HG03159 (cell line): Measurements from ENCODE around the gene ASCC1.

Experiments
- ATAC-seq: cut with Tn5 transposase; IDR thresholded peaks from one replicate; pipeline ENCODE4 v1.9.1; 2021; ENCODE audit warnings: mild to moderate bottlenecking, moderate library complexity; ENCODE audit not compliant: unreplicated experiment

ASCC1 gene

GRCh38 chr10:72105098-72105475 lies 111.0 kb downstream of the ASCC1 start:
- ATAC-seq: no peak

DNA sequence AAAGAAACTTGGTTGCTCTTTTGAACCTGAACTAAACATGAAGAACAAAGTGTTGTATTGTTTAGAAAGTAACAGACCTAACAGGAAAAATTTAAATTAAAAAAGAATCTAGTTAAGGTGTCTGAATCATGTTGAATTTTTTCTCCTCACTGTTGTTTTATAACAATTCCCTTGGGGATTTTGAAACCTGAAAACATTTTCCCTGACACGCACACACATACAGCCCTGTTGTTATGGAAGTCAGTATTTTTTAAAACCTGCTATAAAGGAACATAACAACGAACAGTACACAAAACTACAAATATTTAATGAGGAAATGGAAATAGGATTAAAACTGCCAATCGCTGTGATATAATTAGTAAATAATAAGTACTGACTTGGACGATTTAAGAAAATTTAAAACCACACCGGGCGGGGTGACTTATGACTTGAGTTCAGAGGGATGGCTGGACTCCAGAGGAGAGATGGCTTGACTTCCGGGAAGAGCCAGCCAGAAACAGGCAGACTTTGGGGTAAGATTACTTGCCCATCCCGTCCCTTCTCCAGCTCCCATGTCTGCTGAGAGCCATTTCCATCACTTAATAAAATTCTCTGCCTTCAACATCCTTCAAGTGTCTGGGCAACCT lies 111.5 kb downstream of the ASCC1 start:
- no peak for ATAC-seq

DNA sequence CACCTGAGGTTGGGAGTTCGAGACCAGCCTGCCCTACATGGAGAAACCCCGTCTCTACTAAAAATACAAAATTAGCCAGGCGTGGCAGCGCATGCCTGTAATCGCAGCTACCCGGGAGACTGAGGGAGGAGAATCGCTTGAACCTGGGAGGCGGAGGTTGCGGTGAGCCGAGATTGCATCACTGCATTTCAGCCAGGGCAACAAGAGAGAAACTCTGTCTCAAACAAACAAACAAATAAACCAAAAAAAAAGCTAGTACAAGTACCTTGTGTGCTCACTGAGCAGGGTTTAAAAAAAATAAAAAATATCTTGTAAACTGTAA lies 116.5 kb downstream of the ASCC1 start:
- ATAC-seq: no peak

DNA sequence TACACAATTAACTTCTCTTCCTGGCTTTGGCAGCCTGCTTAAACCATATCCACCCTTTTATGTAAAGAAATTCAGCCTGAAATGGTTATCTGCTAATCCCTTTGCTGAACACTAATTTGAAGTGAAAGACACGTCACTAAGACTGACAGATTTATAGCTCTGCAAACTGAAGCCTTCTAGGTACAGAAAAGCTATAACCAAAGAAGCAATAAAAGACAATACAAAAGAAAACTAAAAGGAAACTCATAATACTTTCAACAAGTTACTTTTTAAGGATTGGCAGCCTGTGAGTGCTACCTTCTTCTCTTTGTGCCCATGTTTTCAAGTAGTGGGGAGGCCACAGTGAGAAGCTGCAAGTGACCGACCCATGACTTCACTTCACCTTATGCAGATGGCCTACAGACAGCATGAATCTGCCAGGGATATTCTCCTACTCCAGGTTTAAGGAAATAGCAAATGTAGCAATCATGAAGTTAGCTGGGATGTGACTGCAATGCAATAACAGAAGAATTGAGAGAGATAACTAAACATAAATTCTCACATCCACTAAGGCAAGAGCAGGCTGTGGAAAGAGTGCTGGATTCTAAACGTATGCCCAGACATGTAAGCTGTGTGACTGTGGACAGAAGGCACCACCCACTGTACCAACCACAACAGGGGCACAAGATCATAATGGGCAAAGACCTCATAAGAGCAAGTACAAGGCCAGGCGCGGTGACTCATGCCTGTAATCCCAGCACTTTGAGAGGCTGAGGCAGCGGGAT lies 117.1 kb downstream of the ASCC1 start:
- ATAC-seq: no peak

GRCh38 chr10:72098301-72098835 lies 117.7 kb downstream of the ASCC1 start:
- ATAC-seq: no peak

- no peak for ATAC-seq
Measured at GRCh38 chr10:72097448-72098300, 118.4 kb downstream of the ASCC1 start.

GRCh38 chr10:72096115-72097000 lies 119.7 kb downstream of the ASCC1 start:
- ATAC-seq: no peak

DNA sequence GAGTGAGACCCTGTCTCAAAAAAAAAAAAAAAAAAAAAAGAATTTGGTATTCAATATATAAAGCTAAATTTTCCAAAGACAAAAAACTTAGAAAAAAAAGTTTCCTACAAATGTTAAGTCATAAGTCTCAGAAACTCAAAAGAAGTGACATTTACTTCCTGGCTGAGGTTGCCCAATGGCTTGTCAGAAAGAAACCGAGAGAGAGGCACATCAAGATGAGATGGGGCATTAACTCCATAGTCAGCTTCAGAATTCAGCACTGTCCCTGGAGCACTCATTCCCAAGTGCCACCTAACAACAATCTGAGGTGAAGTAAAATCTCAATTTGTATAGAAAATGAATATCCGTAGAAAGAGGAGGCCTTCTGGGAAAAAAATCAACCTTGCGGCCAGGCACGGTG lies 120.9 kb downstream of the ASCC1 start:
- ATAC-seq: no peak

DNA sequence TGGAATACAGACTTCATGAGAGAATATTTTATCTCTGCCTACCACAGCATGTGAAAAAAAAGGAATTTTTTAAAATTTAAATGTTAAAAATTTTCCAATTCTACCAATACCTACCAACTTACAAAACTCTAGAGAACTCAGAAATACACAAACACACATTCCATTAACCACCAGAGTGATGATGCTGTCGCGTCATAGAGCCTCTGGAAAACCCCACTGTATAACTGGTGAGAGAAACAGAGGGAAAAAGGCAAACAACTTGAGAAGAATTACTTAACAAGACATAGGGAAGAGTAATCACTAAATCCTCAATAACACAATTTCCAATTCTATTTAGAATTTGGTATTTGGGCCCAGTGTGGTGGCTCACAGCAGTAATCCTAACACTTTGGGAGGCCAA lies 121.5 kb downstream of the ASCC1 start:
- ATAC-seq: no peak

- no peak for ATAC-seq
Measured at GRCh38 chr10:72093450-72093849, 122.6 kb downstream of the ASCC1 start.

DNA sequence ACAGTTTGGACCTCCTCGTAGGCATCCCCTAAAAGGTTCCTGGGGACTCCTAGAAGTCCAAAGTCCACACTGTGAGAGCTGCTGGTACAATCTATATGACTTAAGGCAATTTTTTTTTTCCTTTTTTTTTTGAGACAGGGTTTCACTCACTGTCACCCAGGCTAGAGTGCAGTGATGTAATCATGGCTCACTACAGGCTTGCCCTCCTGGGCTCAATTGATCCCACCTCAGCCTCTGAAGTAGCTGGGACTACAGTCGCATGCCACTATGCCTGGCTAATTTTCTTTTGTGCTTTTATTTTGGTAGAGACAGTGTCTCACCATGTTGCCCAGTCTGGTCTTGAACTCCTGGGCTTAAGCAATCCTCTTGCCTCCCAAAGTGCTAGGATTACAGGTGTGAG lies 123.1 kb downstream of the ASCC1 start:
- no peak for ATAC-seq

DNA sequence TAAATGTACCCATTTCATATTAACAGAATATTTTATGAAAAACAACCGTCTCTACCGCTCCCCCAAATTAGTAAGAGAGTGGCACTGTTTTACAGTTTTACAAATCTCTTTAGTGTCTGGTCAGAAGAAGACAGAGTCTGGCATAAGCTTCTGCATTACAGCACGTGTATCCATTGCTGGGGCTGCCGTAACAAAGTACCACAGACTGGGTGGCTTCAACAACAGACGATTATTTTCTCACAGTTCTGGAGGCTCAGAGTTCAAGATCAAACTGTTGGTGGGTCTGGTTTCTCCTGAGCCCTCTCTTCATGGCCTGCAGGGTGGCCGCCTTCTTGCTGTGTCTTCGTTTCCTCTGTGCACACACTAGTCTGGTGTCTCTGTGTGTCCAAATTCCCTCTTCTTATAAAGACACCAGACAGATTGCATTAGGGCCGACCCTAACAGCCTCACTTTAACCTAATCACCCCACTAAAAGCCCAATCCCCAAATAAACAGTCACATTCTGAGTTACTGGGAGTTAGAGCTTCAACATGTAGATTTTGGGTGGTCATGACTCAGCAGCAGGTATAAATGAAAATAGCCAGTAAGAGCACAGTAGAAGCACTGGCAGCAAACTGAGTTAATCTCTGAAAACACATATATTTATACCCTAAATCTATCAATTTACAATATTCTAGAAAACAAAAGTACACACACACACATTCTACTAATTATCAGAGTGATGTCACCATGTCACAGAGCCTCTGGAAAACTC lies 123.7 kb downstream of the ASCC1 start:
- ATAC-seq: no peak

- ATAC-seq: no peak
Measured at GRCh38 chr10:72090326-72090725, 125.8 kb downstream of the ASCC1 start.

GRCh38 chr10:72089618-72090017 lies 126.5 kb downstream of the ASCC1 start:
- no peak for ATAC-seq

DNA sequence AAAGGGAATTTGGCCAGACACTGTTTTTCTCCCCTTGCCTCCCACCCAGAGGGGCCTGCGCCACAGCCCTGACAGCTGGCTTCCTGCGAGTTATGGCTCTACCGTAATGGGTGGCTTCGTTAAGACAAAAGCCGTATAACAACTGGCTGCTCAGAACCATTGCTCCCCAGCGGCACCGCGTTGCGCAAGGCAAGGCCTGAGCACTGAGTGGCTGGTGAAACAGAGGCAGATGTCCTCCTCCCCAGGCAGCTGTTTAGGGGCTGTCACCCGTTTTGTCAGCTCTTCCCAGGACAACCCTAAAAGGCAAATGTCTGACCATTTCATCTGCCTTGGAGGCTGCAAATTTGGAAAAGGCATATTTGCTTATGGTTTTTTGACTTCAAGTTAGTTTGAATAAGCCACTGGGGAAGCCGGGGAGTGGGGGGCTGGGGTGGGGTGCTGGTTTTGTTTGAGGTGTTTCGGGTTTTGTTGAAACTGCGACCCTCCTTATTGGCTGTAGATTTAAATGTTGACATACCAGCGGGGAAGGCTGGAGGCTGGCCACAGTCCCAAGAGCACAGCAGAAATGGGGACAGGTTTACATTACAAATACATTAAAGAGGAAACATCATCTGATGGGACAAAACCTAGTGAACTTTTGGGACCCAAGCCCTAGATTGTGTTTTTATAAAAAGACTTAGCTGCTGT lies 127.0 kb downstream of the ASCC1 start:
- no peak for ATAC-seq

DNA sequence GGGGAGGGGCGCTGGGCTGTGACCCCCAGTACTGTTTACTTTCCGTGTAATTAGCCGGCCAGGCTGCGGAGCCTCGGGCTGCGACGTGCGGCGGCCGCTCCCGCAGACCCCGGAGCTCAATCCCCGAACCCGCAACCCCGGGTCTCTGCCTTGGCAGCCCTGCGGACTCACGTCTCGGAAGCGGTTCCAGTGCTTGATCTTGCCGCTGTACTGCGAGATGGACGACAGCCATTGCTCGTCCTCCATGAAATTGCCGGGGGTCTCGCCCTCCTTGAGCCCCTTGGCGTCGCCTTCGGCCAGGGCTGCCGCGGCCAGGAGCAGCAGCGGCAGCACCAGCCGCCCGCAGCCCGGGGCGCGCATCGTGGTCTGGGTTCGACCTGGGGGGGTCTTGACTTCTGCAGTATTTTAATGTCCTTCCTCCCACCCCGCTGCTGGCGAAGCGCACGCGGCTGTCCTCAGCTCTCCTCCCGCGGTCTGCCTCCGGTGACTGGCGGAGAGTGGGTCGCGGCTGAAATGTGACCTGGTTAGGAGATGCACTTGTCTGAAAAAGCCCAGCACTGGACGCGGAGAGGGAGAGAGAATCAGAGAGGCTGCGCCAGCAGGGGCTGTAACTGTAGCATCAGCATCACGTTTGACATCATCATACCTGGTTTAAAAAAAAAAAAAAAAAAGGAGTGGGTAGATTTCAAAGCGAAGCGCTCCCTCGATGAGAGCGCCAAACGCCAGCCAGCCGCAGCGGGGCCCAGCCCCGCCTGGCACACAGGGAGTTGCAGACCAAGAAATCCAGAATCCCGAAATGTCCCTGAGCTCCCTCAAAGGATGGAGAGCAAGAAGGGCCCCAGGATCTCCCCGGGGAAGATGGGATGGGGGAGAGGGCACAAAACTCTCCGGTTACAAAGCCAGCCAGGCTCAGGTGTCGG lies 127.8 kb downstream of the ASCC1 start, which contains the start of gene SPOCK2:
Gene SPOCK2, minus strand, starts transcription at position 583 of the 920 bp plus-strand sequence. Its CDS starts 223 bp downstream, at position 360.
- no peak for ATAC-seq

DNA sequence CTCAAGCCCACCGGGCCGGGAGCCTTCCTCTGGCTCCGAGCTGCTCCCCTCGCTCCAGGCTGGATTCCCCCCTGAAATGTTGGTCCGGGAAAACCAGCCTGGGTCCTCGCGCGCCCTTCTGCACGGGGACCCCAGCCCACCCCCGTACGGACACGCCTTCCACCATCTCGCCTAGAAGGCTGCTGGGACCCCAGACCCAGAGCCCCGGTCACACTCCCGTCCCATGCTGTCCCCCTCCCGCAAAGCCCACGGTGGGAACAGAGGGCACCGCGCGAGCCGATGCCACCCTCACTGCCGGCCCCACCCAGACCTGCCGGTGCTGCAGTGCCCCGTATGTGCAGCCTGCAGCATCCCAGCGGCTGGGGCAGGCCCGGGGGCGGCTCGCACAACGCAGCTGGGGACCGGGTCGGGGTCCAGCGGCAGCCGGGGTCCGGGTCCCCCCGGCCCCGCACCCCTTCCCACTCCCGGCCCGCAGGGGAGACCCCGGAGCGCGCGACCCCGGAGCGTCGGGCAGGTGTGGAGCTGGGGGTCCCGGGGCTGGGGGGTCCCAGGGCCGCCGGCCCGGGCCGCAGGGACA lies 128.6 kb downstream of the ASCC1 start:
- ATAC-seq: no peak
